D721Med (cell line): ENCODE data around the gene OR6S1.
"Not testable (repeated sequence)": the region's sequence is repeated elsewhere in the genome, so short reads cannot be mapped to it uniquely, and the experiment has no call there.

Source experiments
- DNase-seq: peaks from one replicate; pipeline ENCODE4 v3.0.0; 2011; ENCODE audit warnings: low spot score; ENCODE audit not compliant: insufficient read length
- FAIRE-seq: peaks from 2 replicates; lab custom pipeline; 2011; peaks lifted over from hg19 to GRCh38; lab: Jason Lieb, UNC
- CTCF ChIP-seq: IDR thresholded peaks from 2 replicates; pipeline ENCODE4 v1.5.1; 2012; ENCODE audit warnings: mild to moderate bottlenecking, control low read depth; ENCODE audit not compliant: insufficient read depth; ENCODE audit errors: missing control alignments

OR6S1 gene

GRCh38 chr14:20597108-20597507 is 44.4 kb downstream of the OR6S1 start:
- TF ChIP-seq CTCF: no peak
- FAIRE-seq (no peak), DNase-seq (no peak)

- not testable (repeated sequence) for FAIRE-seq
Measured at GRCh38 chr14:20595726-20596125, 45.8 kb downstream of the OR6S1 start.

GRCh38 chr14:20592574-20592973 is 48.9 kb downstream of the OR6S1 start:
- no peak for FAIRE-seq
- TF ChIP-seq CTCF: no peak

More at GRCh38 chr14:20595726-20596125, 45.8 kb downstream of the OR6S1 start:
- not testable (repeated sequence) for DNase-seq

GRCh38 chr14:20591235-20591634 is 50.3 kb downstream of the OR6S1 start, which contains the start of gene RNASE12:
Gene RNASE12, minus strand, starts transcription at chr14:20591376. Its CDS starts 653 bp downstream, at chr14:20590723.
- FAIRE-seq (no peak), DNase-seq (no peak)
- TF ChIP-seq CTCF: no peak

More at GRCh38 chr14:20592574-20592973, 48.9 kb downstream of the OR6S1 start:
- no peak for DNase-seq
